ENCODE results near the gene OS9. TPM values are rescaled to one million over a fixed set of nuclear protein-coding genes. Genes with fewer than 3 reads are reported as not detected.

Gene OS9
- total RNA-seq, 1 donor from 2014 or later, result 338 TPM

- no peak for TF ChIP-seq CTCF (IDR thresholded peaks at IDR 0.05)
- Mint-ChIP-seq H3K27ac (ENCODE audit: unreplicated experiment) (no peak overlapping the region), H3K4me3 (ENCODE audit: unreplicated experiment) (no peak overlapping the region), H3K27me3 (ENCODE audit: unreplicated experiment) (peaks cover 9% of the 10 kb centered on the region), H3K4me1 (ENCODE audit: unreplicated experiment) (peaks cover 18% of the 10 kb centered on the region), H3K9me3 (ENCODE audit: unreplicated experiment) (no peaks in the 10 kb centered on the region), H3K36me3 (ENCODE audit: unreplicated experiment) (peaks cover 11% of the 10 kb centered on the region)
- DNase-seq (ENCODE audit: extremely low spot score, unreplicated experiment), result no peak
These were observed 64.8 kb downstream of the OS9 start for GRCh38 chr12:57758552-57759359.

GRCh38 chr12:57759360-57759980, 65.5 kb downstream of the OS9 start:
- peak; percentile 49 for TF ChIP-seq CTCF (IDR thresholded peaks at IDR 0.05)
- H3K4me1 Mint-ChIP-seq (ENCODE audit: unreplicated experiment), result peaks cover 16% of the 10 kb centered on the region
- H3K27ac Mint-ChIP-seq (ENCODE audit: unreplicated experiment), result no peak overlapping the region
- H3K4me3 Mint-ChIP-seq (ENCODE audit: unreplicated experiment), result no peak overlapping the region
- H3K27me3 Mint-ChIP-seq (ENCODE audit: unreplicated experiment), result peaks cover 16% of the 10 kb centered on the region
- no peak for DNase-seq (ENCODE audit: extremely low spot score, unreplicated experiment)
- H3K9me3 Mint-ChIP-seq (ENCODE audit: unreplicated experiment), result no peaks in the 10 kb centered on the region
- peaks cover 11% of the 10 kb centered on the region for H3K36me3 Mint-ChIP-seq (ENCODE audit: unreplicated experiment)

GRCh38 chr12:57760347-57760982, 66.5 kb downstream of the OS9 start:
- H3K9me3 Mint-ChIP-seq (ENCODE audit: unreplicated experiment), result no peaks in the 10 kb centered on the region
- peaks cover 11% of the 10 kb centered on the region for H3K36me3 Mint-ChIP-seq (ENCODE audit: unreplicated experiment)
- H3K4me1 Mint-ChIP-seq (ENCODE audit: unreplicated experiment), result peaks cover 18% of the 10 kb centered on the region
- H3K27ac Mint-ChIP-seq (ENCODE audit: unreplicated experiment), result no peak overlapping the region
- H3K4me3 Mint-ChIP-seq (ENCODE audit: unreplicated experiment), result no peak overlapping the region
- TF ChIP-seq CTCF (IDR thresholded peaks at IDR 0.05), result no peak
- H3K27me3 Mint-ChIP-seq (ENCODE audit: unreplicated experiment), result peaks cover 25% of the 10 kb centered on the region
- no peak for DNase-seq (ENCODE audit: extremely low spot score, unreplicated experiment)

GRCh38 chr12:57761391-57761998, 67.6 kb downstream of the OS9 start:
- peaks cover 21% of the 10 kb centered on the region for H3K4me1 Mint-ChIP-seq (ENCODE audit: unreplicated experiment)
- H3K27ac Mint-ChIP-seq (ENCODE audit: unreplicated experiment), result no peak overlapping the region
- no peak for DNase-seq (ENCODE audit: extremely low spot score, unreplicated experiment)
- TF ChIP-seq CTCF (IDR thresholded peaks at IDR 0.05), result no peak
- H3K27me3 Mint-ChIP-seq (ENCODE audit: unreplicated experiment), result peaks cover 31% of the 10 kb centered on the region
- no peak overlapping the region for H3K4me3 Mint-ChIP-seq (ENCODE audit: unreplicated experiment)
- H3K9me3 Mint-ChIP-seq (ENCODE audit: unreplicated experiment), result no peaks in the 10 kb centered on the region
- H3K36me3 Mint-ChIP-seq (ENCODE audit: unreplicated experiment), result peaks cover 11% of the 10 kb centered on the region

All from osteocyte (in vitro differentiated cells).